ENCODE data around the gene HEPH. TPM values are rescaled to one million over a fixed set of nuclear protein-coding genes. Genes with fewer than 3 reads are reported as not detected.
"Not testable (repeated sequence)": the region's sequence is repeated elsewhere in the genome, so short reads cannot be mapped to it uniquely, and the experiment has no call there.

Gene HEPH
- 16.9 TPM for total RNA-seq
- long read RNA-seq, full-length matches to known transcripts, result 4 of 24 reads
- long read RNA-seq, partial matches to known transcripts, result 10 of 24 reads
- long read RNA-seq, other reads (novel, unspliced or antisense), result 10 of 24 reads

GRCh38 chrX:66163849-66164411 lies at the start of gene HEPH:
Gene HEPH, plus strand, starts transcription at chrX:66164247. Its CDS starts 6,324 bp downstream, at chrX:66170571.
- no peak for TF ChIP-seq CTCF (IDR thresholded peaks at IDR 0.05)
- Histone ChIP-seq H3K4me1 (no peaks in the 10 kb centered on the region), H3K27ac (no peak within 1 kb of the TSS), H3K27me3 (no peaks in the 10 kb centered on the region), H3K9me3 (no peaks in the 10 kb centered on the region), H3K4me3 (peak within 1 kb of the TSS; percentile 36), H3K36me3 (no peaks in the 10 kb centered on the region)
- ATAC-seq, result no peak
- no peak for DNase-seq
- intact Hi-C loops (cut with DNase I), result no loop called here

GRCh38 chrX:66118722-66119121 lies 45.3 kb upstream of the HEPH start:
- H3K36me3 ChIP-seq; intact Hi-C loops (cut with DNase I); H3K4me3 ChIP-seq; H3K9me3 ChIP-seq; H3K27me3 ChIP-seq; ATAC-seq; H3K27ac ChIP-seq; DNase-seq; H3K4me1 ChIP-seq: not testable (repeated sequence)

GRCh38 chrX:66121354-66121753 lies 42.7 kb upstream of the HEPH start:
- H3K36me3 ChIP-seq; H3K4me3 ChIP-seq; H3K9me3 ChIP-seq; intact Hi-C loops (cut with DNase I); H3K27ac ChIP-seq; ATAC-seq; H3K27me3 ChIP-seq; H3K4me1 ChIP-seq; DNase-seq: not testable (repeated sequence)

- no peak for ATAC-seq
- intact Hi-C loops (cut with DNase I), result no loop called here
- H3K4me1 ChIP-seq, result no peaks in the 10 kb centered on the region
- no peaks in the 10 kb centered on the region for H3K9me3 ChIP-seq
- H3K27me3 ChIP-seq, result no peaks in the 10 kb centered on the region
- DNase-seq, result no peak
- TF ChIP-seq CTCF (IDR thresholded peaks at IDR 0.05), result no peak
- H3K4me3 ChIP-seq, result no peak overlapping the region
- no peak overlapping the region for H3K27ac ChIP-seq
- no peaks in the 10 kb centered on the region for H3K36me3 ChIP-seq
Observed at GRCh38 chrX:66126662-66127061, 37.4 kb upstream of the HEPH start.

- H3K36me3 ChIP-seq, result no peaks in the 10 kb centered on the region
- TF ChIP-seq CTCF (IDR thresholded peaks at IDR 0.05), result no peak
- DNase-seq, result no peak
- no peaks in the 10 kb centered on the region for H3K4me1 ChIP-seq
- intact Hi-C loops (cut with DNase I), result no loop called here
- no peak for ATAC-seq
- H3K9me3 ChIP-seq, result no peaks in the 10 kb centered on the region
- H3K27me3 ChIP-seq, result no peaks in the 10 kb centered on the region
- no peak overlapping the region for H3K4me3 ChIP-seq
- no peak overlapping the region for H3K27ac ChIP-seq
Observed at GRCh38 chrX:66130469-66130868, 33.6 kb upstream of the HEPH start.

- intact Hi-C loops (cut with DNase I); H3K4me1 ChIP-seq; DNase-seq; H3K36me3 ChIP-seq; H3K9me3 ChIP-seq; ATAC-seq; H3K4me3 ChIP-seq; H3K27me3 ChIP-seq; H3K27ac ChIP-seq: not testable (repeated sequence)
Observed at GRCh38 chrX:66135284-66135683, 28.8 kb upstream of the HEPH start.

GRCh38 chrX:66142351-66142750 lies 21.7 kb upstream of the HEPH start:
- Histone ChIP-seq H3K9me3 (no peaks in the 10 kb centered on the region), H3K4me1 (no peaks in the 10 kb centered on the region), H3K27me3 (no peaks in the 10 kb centered on the region), H3K27ac (no peak overlapping the region), H3K4me3 (no peak overlapping the region), H3K36me3 (no peaks in the 10 kb centered on the region)
- ATAC-seq (no peak), DNase-seq (no peak)
- no peak for TF ChIP-seq CTCF (IDR thresholded peaks at IDR 0.05)
- intact Hi-C loops (cut with DNase I), result no loop called here
